Activated CD8-positive, alpha-beta memory T cell treated with anti-CD3 and anti-CD28 coated beads, Interleukin-2, amount 50 U/mL, for 1 hour (primary cell): Measurements from ENCODE around the gene PPFIBP1.
"Not testable (repeated sequence)": the region's sequence is repeated elsewhere in the genome, so short reads cannot be mapped to it uniquely, and the experiment has no call there.

ENCODE experiments used
- DNase-seq: peaks from one replicate; pipeline ENCODE4 v3.0.0-alpha.2; 2020; ENCODE audit errors: extremely low read depth

The PPFIBP1 gene

DNA sequence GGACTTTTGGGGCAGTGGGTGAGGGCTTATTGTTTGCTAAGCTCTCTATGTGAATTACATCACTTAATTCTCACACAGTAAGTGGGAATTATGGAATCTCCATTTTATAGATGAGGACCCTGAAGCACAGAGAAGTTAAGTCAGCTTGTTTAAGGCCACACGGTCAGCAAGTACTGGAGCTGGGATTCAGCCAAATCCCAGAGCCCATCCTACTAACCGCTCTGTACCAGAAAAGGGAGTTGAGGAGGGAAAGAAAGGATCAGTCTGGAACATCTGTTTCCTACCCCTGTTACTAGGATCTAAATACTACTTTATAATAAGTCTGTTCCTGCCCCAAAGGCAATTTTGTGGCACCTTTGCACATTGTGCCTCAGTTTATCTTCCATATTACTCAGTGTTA lies 42.6 kb downstream of the PPFIBP1 start:
- DNase-seq, result no peak

DNA sequence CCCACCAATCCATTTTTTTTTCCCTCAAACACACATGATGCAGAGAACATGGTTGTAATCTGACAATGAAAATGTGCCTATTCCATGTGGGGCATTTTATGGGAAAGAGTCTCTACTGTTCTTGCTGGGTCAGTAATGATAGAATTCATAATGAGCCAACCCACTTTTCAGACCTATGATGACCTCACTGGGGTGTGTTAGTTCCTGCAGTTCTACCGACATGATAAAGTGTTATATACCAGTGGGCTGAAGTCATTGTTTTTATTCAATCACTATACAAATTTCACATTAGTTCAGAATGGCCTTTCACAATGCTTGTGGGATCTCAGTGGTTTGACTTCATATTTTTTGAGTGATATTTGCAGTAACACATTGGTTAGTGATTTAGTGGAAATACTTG lies 47.5 kb downstream of the PPFIBP1 start:
- DNase-seq, result no peak

- no peak for DNase-seq
Observed at GRCh38 chr12:27572486-27573255, 48.7 kb downstream of the PPFIBP1 start.

DNA sequence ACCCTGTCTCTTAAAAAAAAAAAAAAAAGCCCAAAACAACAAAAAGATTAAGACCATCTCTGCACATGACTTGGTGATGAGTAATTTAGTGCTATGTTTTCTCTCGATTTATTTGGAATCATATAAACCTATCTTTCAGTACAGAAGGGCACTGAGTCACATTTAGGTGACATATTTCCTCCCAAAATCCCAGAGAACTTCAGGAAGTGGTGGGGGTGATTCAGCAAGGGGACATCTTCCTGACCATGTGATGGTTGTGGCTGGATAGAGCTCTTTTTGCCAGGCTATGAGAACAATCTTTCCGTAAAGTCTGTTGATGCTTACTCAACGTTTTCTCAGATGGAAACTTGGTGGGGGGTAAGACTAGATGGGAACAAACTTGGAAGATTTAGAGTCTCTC lies 50.0 kb downstream of the PPFIBP1 start:
- no peak for DNase-seq

DNA sequence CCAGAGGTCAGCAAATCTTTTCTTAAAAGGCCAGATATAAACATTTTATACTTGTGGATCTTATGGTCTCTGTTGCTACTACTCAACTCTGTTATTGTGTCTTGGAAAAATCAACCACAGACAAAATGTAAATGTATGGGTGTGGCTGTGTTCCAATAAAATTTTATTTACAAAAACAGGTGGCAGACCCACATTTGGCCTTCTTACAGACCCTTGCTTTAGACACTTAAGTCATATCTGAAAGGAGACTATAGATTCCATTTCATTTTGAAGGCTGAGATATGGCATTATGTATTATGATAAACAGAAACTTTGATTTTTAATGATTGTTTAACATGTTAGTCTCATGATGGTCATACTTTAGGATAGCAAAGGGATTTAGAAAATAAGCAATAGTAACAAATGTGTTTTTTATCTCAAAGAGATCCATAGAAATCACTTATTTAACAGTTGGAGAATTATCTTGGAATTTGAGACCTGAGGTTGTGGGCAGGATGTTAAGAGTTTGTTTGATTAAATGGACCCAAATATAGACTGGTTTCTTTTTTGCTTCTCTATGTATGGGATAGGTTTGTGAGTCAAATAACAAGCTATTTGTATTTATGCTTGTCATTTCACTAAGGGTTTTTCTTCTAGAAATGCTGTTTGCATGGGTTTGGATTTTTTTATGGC lies 51.2 kb downstream of the PPFIBP1 start:
- DNase-seq, result no peak

GRCh38 chr12:27575762-27576118 lies 51.7 kb downstream of the PPFIBP1 start:
- DNase-seq, result no peak

GRCh38 chr12:27576667-27577347 lies 52.8 kb downstream of the PPFIBP1 start:
- DNase-seq, result no peak

GRCh38 chr12:27577688-27578087 lies 53.7 kb downstream of the PPFIBP1 start:
- no peak for DNase-seq

GRCh38 chr12:27578689-27579372 lies 54.8 kb downstream of the PPFIBP1 start:
- DNase-seq, result no peak

DNA sequence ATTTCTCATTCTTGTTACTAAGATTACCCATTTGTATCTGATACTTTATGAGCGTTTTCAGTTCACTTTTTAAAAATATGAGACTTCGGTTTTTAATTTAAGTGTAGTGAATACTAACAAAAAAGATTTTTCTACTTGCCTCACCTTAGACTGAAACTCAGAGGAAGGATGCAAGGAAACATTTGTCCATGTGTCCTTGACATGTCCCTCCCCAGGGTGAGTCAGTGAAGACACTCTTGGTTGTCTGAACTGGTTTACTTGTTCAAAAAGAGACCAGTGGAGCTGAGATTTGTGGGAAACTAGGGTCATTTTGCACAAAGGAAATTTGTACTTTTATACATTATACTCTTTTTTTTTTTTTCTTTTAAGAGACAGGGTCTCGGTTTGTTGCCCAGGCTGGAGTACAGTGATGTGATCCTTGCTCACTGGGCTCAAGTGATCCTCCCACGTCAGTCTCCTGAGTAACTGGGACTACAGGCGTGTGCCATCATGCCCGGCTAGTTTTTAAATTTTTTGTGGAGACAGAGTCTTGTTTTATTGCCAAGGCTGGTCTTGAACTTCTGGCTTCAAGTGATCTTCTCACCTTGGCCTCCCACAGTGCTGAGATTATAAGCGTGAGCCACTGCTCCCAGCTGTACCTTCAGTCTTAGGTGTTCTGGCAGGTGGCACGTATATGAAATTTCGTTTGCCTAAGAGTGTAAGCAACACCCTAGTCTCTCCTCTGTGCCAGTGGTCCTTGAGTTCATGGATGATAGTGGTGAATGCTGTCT lies 56.7 kb downstream of the PPFIBP1 start:
- no peak for DNase-seq

DNA sequence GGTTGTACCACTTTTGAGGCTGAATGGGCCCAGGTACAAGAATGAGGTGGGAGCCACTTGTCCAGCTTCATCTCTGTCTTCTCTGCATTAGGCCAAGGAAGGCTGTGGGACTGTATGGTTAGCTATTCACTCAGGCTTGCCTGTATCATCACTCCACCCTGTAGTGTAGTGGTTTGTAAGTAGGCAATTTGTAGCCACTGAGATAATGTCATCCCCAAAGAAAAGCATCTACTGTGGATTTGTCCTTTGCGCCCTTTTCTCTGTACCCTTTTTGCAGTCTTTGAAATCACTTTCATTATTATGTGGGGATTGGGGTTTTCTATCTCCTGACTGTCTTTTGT lies 57.3 kb downstream of the PPFIBP1 start:
- DNase-seq, result not testable (repeated sequence)

DNA sequence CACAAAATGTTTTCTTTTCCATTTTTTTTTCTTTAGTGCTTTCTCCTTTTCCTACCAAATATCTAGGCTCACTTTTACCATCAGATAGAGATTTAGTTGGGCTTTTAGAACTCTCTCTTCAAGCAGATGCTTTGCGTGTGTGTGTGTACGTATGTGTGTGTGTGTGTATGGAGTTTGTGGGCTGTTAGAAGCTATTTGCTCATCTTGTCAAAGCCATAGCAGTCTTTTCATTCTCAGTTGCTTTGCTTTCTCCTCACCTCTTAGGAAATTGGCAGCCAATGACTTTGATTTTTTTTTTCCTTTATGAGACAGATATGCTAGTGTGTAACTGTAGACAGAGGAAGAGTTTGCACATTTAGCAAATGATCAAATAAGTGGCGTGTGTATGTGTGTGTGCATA lies 57.8 kb downstream of the PPFIBP1 start:
- DNase-seq, result not testable (repeated sequence)

GRCh38 chr12:27582445-27582844 lies 58.4 kb downstream of the PPFIBP1 start:
- not testable (repeated sequence) for DNase-seq

- DNase-seq, result no peak
Observed at GRCh38 chr12:27583057-27583797, 59.2 kb downstream of the PPFIBP1 start.

GRCh38 chr12:27583981-27584380 lies 60.0 kb downstream of the PPFIBP1 start:
- no peak for DNase-seq

DNA sequence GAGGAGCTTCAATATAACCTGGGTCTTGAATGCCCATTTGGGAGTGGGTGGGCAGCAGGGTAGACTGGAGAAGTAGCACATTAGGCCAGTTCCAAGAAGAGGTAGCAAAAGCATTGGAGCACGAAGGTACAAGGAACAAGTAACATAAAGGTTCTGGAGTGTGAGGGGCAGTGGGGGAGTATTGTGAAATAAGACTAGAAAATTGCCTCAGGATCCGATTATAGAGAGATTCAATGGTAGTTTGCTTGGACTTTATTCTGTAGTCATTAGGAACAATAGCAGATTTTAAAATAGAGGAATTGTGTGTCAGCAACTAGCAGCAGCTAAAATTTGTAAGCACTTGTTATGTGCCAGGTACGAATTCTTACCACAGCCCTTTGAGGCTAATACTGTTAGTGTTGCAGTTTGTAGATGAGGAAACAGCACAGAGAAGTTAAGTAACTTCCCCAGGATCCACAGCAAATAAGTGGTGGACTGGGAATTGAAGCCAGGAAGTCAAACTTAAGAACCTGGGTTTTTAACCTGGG lies 61.8 kb downstream of the PPFIBP1 start:
- no peak for DNase-seq

- not testable (repeated sequence) for DNase-seq
Observed at GRCh38 chr12:27588075-27588730, 64.2 kb downstream of the PPFIBP1 start.

- no peak for DNase-seq
Observed at GRCh38 chr12:27588776-27589175, 64.8 kb downstream of the PPFIBP1 start.

GRCh38 chr12:27589419-27589818 lies 65.4 kb downstream of the PPFIBP1 start:
- no peak for DNase-seq

- DNase-seq, result not testable (repeated sequence)
Observed at GRCh38 chr12:27591698-27592097, 67.7 kb downstream of the PPFIBP1 start.
